Adrenal gland (tissue), 12 donors: ENCODE data around the gene CLSTN3. TPM values are rescaled to one million over a fixed set of nuclear protein-coding genes. Genes with fewer than 3 reads are reported as not detected.
A peak's percentile ranks its signal among the peaks of the same experiment; 100 is the strongest.

Source experiments
- DNase-seq, 7 donors: peaks; one replicate each; pipeline ENCODE4 v3.0.0-alpha.2; 2019 to 2020
- H3K27ac ChIP-seq, 5 donors: fragments of 200-600 bp; sonication (generic) in 4 of 5; 1 replicate in 3 of 5; 2 replicates in 2 of 5; pipeline versions ENCODE4 v1.5.1 to v1.8.0; 2016 to 2020; ENCODE audit warnings: mild to moderate bottlenecking in 1 of 5
- H3K27me3 ChIP-seq: fragments of 200-600 bp; 2 replicates; pipeline ENCODE4 v1.8.0; 2021
- H3K36me3 ChIP-seq, 2 donors: fragments of 200-600 bp; replicated peaks in 1 of 2; 1 replicate in 1 of 2; 2 replicates in 1 of 2; pipeline versions ENCODE4 v1.5.1 to v1.8.0; 2018 to 2022
- H3K4me1 ChIP-seq, 2 donors: fragments of 200-600 bp; replicated peaks in 1 of 2; 1 replicate in 1 of 2; 2 replicates in 1 of 2; pipeline versions ENCODE4 v1.5.1 to v1.8.0; 2018 to 2021
- H3K4me3 ChIP-seq, 4 donors: fragments of 200-600 bp; sonication (generic) in 3 of 4; one replicate each; pipeline ENCODE4 v1.5.1; 2016 to 2018
- H3K9me3 ChIP-seq, 3 donors: fragments of 200-600 bp; sonication (generic) in 1 of 3; replicated peaks in 1 of 3; 1 replicate in 2 of 3; 2 replicates in 1 of 3; pipeline versions ENCODE4 v1.5.1 to v1.8.0; 2016 to 2021
- POLR2A ChIP-seq, 2 donors: fragments of 450-650 bp; IDR thresholded peaks; one replicate each; pipeline ENCODE4 v1.6.1; 2017; ENCODE audit warnings: antibody characterized with exemption in 2 of 2, mild to moderate bottlenecking in 2 of 2, moderate library complexity in 1 of 2
- WGBS, 4 donors: extraction: QIAGEN DNeasy Blood & Tissue Kit in 2 of 4; methylation state at CpG; one replicate each; pipeline versions ENCODE4 v1.1.5 to v1.1.7; 2013 to 2017; 5-methylcytosine and 5-hydroxymethylcytosine counted together
- intact Hi-C, 2 donors: fragments of 100-400 bp; cut with DNase I; formaldehyde crosslinking; loops; one replicate each; pipeline versions ENCODE4 v1.14.1 to v1.15.0; 2022 to 2023
- polyA plus RNA-seq, 3 donors: library from polyadenylated mRNA; stranded (reverse); fragments of 200-250 nt in 2 of 3; fragments of 350-450 nt in 1 of 3; fragmentation: Illumina TruSeq in 1 of 3; extraction: RNeasy Lipid Tissue Mini Kit (QIAGEN cat#74804) in 1 of 3; gene quantifications; one replicate each; pipeline ENCODE4 v1.2.3, GENCODE V29; 2013 to 2014
- total RNA-seq, 9 donors: library from RNA; depleted of rRNA in 4 of 9; stranded (reverse); fragments of >200 nt in 4 of 9; fragments of 120-200 nt in 1 of 9; fragmentation: NEBNext Ultra II Directional in 1 of 9; extraction: Animal tissue kit (Norgen Biotek cat#: 25700) in 1 of 9; gene quantifications; one replicate each; pipeline versions ENCODE4 v1.1.0 to v1.2.4, GENCODE V29; 2013 to 2023
- TF ChIP-seq, protein P1 (sequence below), 6 experiments: fragments of 450-650 bp in 4 of 6; fragments of 200-600 bp in 2 of 6; sonication (generic) in 1 of 6; IDR thresholded peaks; 1 replicate in 5 of 6; 2 replicates in 1 of 6; pipeline versions ENCODE4 v1.5.1 to v1.8.0; 2016 to 2021; ENCODE audit warnings: antibody characterized with exemption in 6 of 6, mild to moderate bottlenecking in 2 of 6, moderate library complexity in 1 of 6
- donor health status: healthy with polysubstance abuse.
- donor health status: Bipolar disorder and iron deficiency.
- donor health status: DM: yes; HTN: yes; CAD: no.
- donor health status: DM: no; HTN: no; CAD: no.
- donor health status: DM: no; HTN: no; CAD: no.
- donor health status: DM: yes; HTN: yes; CAD: no.

Gene CLSTN3
- total and polyA plus RNA-seq, 12 donors: 9.3 to 175 (median 42.8) TPM

DNA sequence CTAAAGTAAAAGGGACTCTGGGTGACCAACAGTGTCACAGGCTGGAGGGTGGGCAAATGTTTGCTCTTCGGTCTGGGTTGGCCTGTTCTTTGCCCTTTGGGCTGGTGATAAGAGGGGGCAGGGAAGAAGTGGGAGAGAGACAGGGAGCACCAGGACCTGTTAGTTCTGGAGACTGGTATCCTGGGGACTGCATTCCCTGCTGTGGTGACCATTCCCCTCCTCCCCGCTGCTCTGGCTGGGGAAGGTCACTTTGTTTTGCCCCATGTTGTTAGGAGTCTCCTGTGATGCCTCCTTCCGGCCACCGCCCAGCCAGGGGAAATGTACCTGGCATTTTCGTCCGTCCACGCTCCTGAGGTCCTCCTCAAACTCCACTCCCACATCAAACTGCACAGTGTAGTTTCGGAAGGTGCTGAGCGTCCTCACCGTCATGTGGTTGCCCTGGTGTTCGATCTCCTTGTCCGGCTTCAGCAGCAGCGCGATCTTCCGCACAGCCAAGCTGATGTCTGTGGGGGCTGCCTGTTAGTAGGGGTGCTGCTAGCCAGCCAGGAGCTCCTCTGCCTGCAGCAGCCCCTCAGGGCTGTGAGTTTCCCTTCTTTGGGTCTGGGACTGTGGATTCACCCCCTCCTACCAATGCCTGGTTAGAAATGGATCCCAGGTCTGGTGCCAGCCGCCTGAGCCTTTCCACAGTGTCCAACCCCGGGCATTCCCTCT lies 2.1 kb upstream of the CLSTN3 start:
- Histone ChIP-seq H3K27me3 (no peaks in the 10 kb centered on the region), H3K27ac (peak overlapping the region in 1 of 5 donors; percentile 62), H3K4me1 (peaks cover 22 to 43% of the 10 kb centered on the region in 2 donors), H3K4me3 (peak overlapping the region in 1 of 4 donors; percentile 37), H3K9me3 (no peaks in the 10 kb centered on the region), H3K36me3 (no peaks in the 10 kb centered on the region)
- 61 to 92% (median 85%) methylated on average over 8 to 17 of the region's 17 CpGs for WGBS, 4 donors
- intact Hi-C loops: no loop called here
- DNase-seq: no peak
- TF ChIP-seq POLR2A (IDR thresholded peaks at IDR 0.05): no peak
- TF ChIP-seq, protein P1, sequence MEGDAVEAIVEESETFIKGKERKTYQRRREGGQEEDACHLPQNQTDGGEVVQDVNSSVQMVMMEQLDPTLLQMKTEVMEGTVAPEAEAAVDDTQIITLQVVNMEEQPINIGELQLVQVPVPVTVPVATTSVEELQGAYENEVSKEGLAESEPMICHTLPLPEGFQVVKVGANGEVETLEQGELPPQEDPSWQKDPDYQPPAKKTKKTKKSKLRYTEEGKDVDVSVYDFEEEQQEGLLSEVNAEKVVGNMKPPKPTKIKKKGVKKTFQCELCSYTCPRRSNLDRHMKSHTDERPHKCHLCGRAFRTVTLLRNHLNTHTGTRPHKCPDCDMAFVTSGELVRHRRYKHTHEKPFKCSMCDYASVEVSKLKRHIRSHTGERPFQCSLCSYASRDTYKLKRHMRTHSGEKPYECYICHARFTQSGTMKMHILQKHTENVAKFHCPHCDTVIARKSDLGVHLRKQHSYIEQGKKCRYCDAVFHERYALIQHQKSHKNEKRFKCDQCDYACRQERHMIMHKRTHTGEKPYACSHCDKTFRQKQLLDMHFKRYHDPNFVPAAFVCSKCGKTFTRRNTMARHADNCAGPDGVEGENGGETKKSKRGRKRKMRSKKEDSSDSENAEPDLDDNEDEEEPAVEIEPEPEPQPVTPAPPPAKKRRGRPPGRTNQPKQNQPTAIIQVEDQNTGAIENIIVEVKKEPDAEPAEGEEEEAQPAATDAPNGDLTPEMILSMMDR (IDR thresholded peaks at IDR 0.05): no peak

DNA sequence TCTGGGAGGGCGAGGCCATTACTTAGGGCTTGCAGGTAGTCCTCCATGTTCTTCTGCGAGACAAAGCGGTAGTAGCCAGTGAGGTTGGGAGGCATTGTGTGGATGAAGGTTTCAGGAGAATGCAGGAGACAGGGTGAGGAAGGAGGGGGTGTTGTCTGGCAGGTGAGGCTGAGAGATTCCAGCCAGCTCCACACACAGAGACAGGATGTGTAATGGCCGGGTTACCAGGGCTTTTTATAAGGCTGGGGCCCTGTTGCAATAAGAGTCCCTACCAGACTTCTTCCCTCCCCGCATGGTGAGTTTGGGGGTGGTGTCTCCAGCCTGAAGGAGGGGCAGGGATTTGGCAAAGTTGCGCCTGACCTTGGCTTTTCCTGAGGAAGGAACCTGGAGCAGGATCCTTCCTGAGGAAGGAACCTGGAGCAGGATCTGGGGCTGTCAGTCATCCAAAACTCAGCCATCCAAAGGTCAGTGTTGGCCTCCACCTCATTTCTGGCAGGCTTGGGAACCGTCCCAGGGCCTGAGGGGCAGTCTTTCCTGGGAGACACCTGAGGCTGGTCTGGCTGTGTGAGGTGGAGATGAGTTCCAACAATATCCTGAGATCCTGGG lies 1.4 kb upstream of the CLSTN3 start, which contains the start of gene RBP5:
TSS of gene RBP5 (minus strand) at position 209 of the 606 bp plus-strand sequence. CDS start at position 95, 114 bp downstream.
- peak in 6 of 7 donors; percentile 47 to 70 (median 56) for DNase-seq
- intact Hi-C loops: no loop called here
- peak within 1 kb of the TSS; percentile 45 to 78 (median 54) for H3K4me3 ChIP-seq
- WGBS, 4 donors: 60 to 65% (median 62%) methylated on average over 6 to 7 of the region's 7 CpGs
- TF ChIP-seq, protein P1 (IDR thresholded peaks at IDR 0.05): no peak
- no peak for TF ChIP-seq POLR2A (IDR thresholded peaks at IDR 0.05)
- H3K9me3 ChIP-seq: no peaks in the 10 kb centered on the region
- H3K4me1 ChIP-seq: peaks cover 20 to 36% of the 10 kb centered on the region in 2 donors
- no peaks in the 10 kb centered on the region for H3K36me3 ChIP-seq
- peak within 1 kb of the TSS in 3 of 5 donors; percentile 55 to 84 (median 73) for H3K27ac ChIP-seq
- H3K27me3 ChIP-seq: no peaks in the 10 kb centered on the region

DNA sequence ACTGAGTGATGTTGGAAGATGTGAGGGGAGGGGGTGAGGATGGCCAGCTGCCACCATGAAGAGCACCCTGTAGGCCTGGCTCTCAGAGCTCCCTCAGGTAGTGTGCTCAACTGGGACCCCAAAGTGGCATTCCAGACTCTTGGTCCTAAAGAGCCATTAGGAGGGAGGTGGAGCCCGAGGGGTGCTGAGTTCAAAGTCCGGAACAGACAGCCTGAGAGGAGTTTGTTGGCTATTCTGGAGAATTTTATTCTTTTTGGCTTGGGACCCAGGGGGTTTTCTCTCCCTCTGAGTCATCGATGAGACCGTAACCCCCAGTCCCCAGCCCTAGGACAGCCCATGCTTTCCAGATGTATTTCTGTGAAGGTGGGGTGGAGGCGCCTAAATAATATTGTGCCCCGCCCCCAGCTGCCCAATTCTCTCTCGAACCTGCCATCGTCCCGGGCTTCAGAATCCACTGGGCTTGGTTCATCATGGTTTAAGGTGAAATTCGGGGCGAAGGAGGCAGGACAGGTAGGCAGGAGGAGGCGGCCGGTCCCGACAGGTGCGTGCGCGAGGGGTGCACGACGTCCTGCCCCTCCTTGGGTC lies 792 bp upstream of the CLSTN3 start:
- peak overlapping the region in 3 of 5 donors; percentile 55 to 84 (median 73) for H3K27ac ChIP-seq
- H3K4me1 ChIP-seq: peaks cover 20 to 32% of the 10 kb centered on the region in 2 donors
- intact Hi-C loops: no loop called here
- peaks cover 0 to 5% of the 10 kb centered on the region in 2 donors for H3K36me3 ChIP-seq
- WGBS, 4 donors: 6 to 66% (median 9%) methylated on average over 2 to 19 of the region's 19 CpGs
- peak overlapping the region; percentile 45 to 78 (median 54) for H3K4me3 ChIP-seq
- H3K27me3 ChIP-seq: no peaks in the 10 kb centered on the region
- no peaks in the 10 kb centered on the region for H3K9me3 ChIP-seq
- DNase-seq: peak in 1 of 7 donors; percentile 22
- TF ChIP-seq, protein P1 (IDR thresholded peaks at IDR 0.05): no peak
- TF ChIP-seq POLR2A (IDR thresholded peaks at IDR 0.05): no peak
